ENCODE results near the gene NCL. TPM values are rescaled to one million over a fixed set of nuclear protein-coding genes. Genes with fewer than 3 reads are reported as not detected.
A peak's percentile ranks its signal among the peaks of the same experiment; 100 is the strongest.
"Not testable (repeated sequence)": the region's sequence is repeated elsewhere in the genome, so short reads cannot be mapped to it uniquely, and the experiment has no call there.

Gene NCL
- total RNA-seq, 1 donor from 2014 or later: 141 TPM

DNA sequence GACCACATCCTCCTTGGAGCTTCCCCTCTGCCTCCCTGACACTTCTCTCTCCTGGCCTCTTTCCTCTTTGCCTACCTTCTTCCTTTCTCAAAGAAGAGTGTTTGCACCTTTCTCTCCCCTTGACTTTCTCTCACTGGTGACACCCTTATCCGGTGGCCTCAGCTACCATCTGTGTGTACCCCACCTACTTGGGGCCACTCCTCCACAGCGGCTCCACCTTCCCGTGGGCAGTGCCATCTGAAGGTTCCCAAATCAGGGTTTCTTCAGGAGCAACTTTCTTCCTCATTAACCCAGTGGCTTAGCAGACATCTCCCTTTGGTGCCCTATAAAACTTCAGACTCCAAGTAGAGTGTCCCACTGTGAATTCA is 5.3 kb upstream of the NCL start:
- no peak overlapping the region for H3K4me3 ChIP-seq (ENCODE audit: low read depth, low read length)
- TF ChIP-seq, protein P1, sequence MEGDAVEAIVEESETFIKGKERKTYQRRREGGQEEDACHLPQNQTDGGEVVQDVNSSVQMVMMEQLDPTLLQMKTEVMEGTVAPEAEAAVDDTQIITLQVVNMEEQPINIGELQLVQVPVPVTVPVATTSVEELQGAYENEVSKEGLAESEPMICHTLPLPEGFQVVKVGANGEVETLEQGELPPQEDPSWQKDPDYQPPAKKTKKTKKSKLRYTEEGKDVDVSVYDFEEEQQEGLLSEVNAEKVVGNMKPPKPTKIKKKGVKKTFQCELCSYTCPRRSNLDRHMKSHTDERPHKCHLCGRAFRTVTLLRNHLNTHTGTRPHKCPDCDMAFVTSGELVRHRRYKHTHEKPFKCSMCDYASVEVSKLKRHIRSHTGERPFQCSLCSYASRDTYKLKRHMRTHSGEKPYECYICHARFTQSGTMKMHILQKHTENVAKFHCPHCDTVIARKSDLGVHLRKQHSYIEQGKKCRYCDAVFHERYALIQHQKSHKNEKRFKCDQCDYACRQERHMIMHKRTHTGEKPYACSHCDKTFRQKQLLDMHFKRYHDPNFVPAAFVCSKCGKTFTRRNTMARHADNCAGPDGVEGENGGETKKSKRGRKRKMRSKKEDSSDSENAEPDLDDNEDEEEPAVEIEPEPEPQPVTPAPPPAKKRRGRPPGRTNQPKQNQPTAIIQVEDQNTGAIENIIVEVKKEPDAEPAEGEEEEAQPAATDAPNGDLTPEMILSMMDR (conservative IDR thresholded peaks at IDR 0.05; ENCODE audit: low read depth, low read length): no peak
- no peak for DNase-seq (ENCODE audit: low read depth)

DNA sequence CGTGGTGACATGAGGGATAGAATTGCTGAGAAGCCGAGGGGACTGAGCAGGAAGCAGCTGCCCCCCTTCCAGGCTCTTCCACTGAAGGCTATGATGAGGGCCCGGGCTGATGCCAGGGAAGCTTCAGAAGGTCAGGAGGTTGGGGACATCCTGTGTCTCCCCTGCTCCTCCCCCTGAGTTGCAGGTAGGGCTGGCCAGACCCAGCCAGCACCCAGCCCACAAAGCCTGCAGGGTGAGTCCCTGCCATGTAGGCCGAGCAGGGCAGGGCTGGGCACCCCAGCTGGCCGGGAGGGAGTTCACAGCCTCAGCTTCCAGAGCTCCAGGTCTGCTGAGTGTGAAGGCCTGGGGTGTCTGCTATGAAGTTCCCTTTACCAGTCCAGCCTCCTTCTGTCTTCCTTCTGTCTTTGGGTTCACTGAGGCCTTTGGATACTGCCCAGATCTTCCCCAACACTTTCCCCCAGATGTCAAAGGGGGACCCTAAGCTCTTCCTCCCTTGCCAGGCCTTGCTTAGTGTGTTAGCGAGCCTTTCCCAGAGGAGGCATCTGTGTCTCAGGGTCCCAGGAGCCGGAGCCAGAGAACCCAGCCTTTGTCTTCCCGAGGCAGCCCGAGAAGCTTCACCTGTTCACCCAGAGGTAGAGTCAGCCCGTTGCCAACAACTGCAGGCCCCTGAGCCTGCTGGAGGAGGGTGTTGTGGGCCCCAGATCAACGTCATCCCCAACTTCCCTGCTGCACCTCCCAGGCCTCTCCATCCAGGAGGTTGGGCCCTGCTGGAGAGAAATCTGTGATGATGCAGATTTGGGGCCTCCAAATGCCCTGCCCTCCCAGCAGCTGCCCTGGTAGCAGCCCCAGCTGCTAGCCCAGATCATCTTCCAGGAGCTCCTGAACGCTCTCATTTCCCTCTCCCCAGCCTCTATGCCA is 3.6 kb upstream of the NCL start:
- TF ChIP-seq, protein P1 (conservative IDR thresholded peaks at IDR 0.05; ENCODE audit: low read depth, low read length): no peak
- H3K4me3 ChIP-seq (ENCODE audit: low read depth, low read length): no peak overlapping the region
- no peak for DNase-seq (ENCODE audit: low read depth)

DNA sequence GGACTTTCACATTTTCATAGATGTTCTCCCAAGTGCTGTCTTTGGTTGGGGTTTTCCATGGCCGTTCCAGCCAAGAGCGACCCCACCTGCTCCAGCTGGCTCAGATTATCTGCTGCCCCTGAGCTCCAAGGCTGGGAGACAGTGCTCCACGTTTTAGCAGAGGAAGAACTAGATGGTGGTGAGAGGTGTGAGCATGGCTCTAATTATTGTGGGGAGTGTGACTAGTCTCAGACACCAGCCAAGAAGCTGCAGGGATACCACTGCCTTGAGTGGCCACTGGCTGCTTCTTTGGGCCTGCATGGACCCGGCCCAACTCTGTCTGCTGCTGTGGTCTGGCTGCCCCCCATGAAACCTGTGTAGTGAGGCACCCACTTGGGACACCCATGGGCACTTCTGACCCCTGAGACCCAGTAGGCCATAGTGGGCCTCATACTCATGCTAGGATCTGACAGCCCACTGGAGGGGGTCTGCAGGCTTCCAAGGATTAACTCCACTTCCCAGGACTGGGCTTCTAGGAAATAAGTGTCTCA is 2.8 kb upstream of the NCL start:
- H3K4me3 ChIP-seq (ENCODE audit: low read depth, low read length): no peak overlapping the region
- no peak for DNase-seq (ENCODE audit: low read depth)
- TF ChIP-seq, protein P1 (conservative IDR thresholded peaks at IDR 0.05; ENCODE audit: low read depth, low read length): no peak

DNA sequence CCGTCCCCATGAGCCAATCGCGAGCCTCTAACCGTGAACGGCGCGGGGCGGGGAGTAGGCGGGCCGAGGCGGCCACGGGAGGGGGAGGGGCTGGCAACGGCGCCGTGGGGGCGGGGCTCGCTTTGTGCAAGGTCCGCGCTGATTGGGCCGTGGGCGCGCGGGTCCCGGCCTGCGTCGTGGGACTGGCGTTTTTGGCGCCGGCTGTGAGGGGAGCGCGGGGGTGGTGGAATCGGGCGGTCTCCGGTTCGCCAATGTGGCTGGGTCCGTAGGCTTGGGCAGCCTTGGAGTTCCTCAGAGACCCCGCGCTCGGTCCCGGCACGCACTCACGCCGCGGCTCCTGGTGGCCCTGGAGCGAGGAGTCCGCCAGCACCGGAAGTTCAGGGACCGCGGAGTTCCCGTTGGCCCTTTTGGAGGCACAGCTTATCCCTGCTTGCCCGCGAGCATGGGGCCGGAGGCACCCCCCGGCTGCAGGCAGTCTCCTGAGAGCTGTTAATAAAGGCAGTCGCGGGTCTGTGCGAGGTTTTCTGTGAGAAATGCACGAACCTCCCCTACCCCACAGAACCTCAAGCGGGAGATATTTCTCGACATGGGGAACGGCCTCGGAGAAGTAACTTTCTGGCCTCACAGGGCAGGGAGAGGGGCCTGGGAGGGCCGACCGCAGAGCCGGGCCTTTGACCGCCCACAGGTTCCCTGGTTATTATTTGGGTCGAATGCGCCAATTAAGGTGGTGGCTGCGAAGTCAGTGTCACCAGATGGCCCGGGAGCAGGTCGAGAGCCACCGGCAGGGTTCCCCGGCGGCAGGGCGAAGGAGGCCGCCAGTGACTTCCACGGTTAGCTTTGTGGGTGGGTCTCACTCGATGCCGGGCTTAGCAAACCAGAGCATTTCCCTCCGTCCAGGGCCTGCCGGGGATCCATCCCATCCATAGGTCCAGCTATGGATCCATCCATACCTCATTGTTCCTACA is 574 bp upstream of the NCL start:
- peak overlapping the region; percentile 91 for H3K4me3 ChIP-seq (ENCODE audit: low read depth, low read length)
- TF ChIP-seq, protein P1 (conservative IDR thresholded peaks at IDR 0.05; ENCODE audit: low read depth, low read length): no peak
- no peak for DNase-seq (ENCODE audit: low read depth)

DNA sequence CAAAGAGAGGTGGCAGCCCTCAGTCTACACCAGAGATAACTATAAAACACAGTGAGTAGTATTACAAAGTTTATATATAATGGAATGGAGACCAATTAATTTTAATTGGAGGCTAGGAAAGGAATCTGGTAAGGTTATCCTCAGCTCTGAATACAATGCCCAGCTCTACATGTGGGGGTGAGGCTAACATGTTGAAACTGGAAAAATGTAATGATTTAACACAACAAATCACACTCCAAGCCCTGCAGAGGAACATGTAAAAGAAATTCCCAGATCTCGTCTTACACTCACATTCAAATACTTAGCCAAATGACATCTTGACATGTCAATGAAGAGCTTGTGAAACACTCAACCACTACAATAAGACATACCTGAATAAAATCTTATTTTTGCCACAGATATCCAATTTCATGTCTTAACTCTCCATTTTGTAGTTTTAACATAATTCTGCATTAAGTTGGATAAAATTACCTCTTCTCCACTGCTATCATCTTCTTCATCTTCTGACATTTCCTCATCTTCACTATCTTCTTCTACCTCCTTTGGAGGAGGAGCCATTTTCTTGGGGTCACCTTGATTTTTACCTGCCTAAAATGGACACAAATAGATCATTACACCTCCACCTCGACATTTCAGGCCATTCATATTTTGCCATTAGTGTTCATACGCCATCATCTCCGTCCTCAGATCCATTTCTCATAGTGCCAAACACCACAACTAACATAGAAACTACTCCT is 1.4 kb downstream of the NCL start:
- TF ChIP-seq, protein P1 (conservative IDR thresholded peaks at IDR 0.05; ENCODE audit: low read depth, low read length): no peak
- no peak for DNase-seq (ENCODE audit: low read depth)
- peak overlapping the region; percentile 91 for H3K4me3 ChIP-seq (ENCODE audit: low read depth, low read length)

DNA sequence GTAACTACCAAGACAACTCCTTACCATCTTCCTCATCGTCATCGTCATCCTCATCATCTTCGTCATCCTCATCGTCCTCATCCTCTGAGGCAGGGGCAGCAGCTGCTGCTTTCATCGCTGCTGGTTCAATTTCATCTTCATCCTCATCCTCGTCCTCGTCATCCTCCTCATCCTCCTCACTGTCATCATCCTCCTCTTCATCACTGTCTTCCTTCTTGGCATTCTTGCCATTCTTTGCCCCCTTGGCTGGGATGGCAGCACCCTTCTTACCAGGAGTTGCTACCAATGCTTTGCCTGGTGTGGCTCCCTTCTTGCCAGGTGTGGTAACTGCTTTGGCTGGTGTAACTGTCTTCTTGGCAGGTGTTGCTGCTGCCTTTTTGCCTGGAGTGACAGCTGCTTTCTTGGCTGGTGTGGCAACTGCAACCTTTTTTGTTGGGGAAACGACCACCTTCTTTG is 2.7 kb downstream of the NCL start:
- TF ChIP-seq, protein P1 (conservative IDR thresholded peaks at IDR 0.05; ENCODE audit: low read depth, low read length): no peak
- DNase-seq (ENCODE audit: low read depth): no peak
- no peak overlapping the region for H3K4me3 ChIP-seq (ENCODE audit: low read depth, low read length)

DNA sequence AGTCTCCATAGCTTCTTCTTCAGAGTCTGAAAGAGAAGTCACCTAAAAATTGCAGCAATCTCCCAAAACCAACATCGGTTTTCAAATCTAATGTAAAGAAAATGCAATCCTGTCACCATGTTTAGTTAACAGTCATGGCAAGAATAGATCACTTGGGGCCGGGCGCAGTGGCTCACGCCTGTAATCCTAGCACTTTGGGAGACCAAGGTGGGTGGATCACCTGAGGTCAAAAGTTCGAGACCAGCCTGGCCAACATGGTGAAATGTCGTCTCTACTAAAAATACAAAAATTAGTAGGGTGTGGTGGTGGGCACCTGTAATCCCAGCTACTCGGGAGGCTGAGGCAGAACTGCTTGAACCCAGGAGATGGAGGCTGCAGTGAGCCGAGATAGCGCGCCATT is 3.4 kb downstream of the NCL start:
- H3K4me3 ChIP-seq (ENCODE audit: low read depth, low read length); DNase-seq (ENCODE audit: low read depth): not testable (repeated sequence)

Data from epithelial cell of proximal tubule (primary cell).